Testis (tissue), 3 donors: ENCODE data around the gene PXDN. TPM values are rescaled to one million over a fixed set of nuclear protein-coding genes. Genes with fewer than 3 reads are reported as not detected.

Experiments
- DNase-seq: peaks from one replicate; pipeline ENCODE4 v3.0.0-alpha.2; 2019
- H3K27ac ChIP-seq, 2 donors: fragments of 200-600 bp; sonication (generic); one replicate each; pipeline ENCODE4 v1.5.1; 2019
- H3K27me3 ChIP-seq: fragments of 200-600 bp; sonication (generic); one replicate; pipeline ENCODE4 v1.5.1; 2019
- H3K36me3 ChIP-seq: fragments of 200-600 bp; sonication (generic); one replicate; pipeline ENCODE4 v1.5.1; 2017; ENCODE audit warnings: low read depth; ENCODE audit errors: missing control alignments
- H3K4me1 ChIP-seq: fragments of 200-600 bp; sonication (generic); one replicate; pipeline ENCODE4 v1.5.1; 2019
- H3K4me3 ChIP-seq, 2 donors: fragments of 200-600 bp; sonication (generic); one replicate each; pipeline ENCODE4 v1.5.1; 2017 to 2019
- H3K9me3 ChIP-seq: fragments of 200-600 bp; sonication (generic); one replicate; pipeline ENCODE4 v1.5.1; 2017
- POLR2A ChIP-seq: fragments of 450-650 bp; IDR thresholded peaks from one replicate; pipeline ENCODE4 v1.6.1; 2017; ENCODE audit warnings: antibody characterized with exemption, mild to moderate bottlenecking, moderate library complexity
- WGBS, 2 donors: methylation state at CpG; one replicate each; pipeline ENCODE4 v1.1.5; 2018; 5-methylcytosine and 5-hydroxymethylcytosine counted together
- intact Hi-C: fragments of 100-400 bp; cut with DNase I; formaldehyde crosslinking; loops from one replicate; pipeline ENCODE4 v1.15.1; 2023; ENCODE audit warnings: low total_unique reads
- polyA plus RNA-seq: library from polyadenylated mRNA; stranded (reverse); fragments of 350-450 nt; fragmentation: Illumina TruSeq; extraction: RNeasy Lipid Tissue Mini Kit (QIAGEN cat#74804); gene quantifications from one replicate; pipeline ENCODE4 v1.2.3, GENCODE V29; 2014; ENCODE audit warnings: low read depth, low replicate concordance; ENCODE audit not compliant: insufficient read depth
- total RNA-seq, 2 donors: library from RNA; depleted of rRNA; stranded (reverse); fragments of >200 nt; gene quantifications; one replicate each; pipeline ENCODE4 v1.2.3, GENCODE V29; 2016
- TF ChIP-seq, protein P1 (sequence below), 3 experiments: fragments of 450-650 bp in 2 of 3; fragments of 200-600 bp in 1 of 3; sonication (generic) in 1 of 3; IDR thresholded peaks; one replicate each; pipeline ENCODE4 v1.5.1; 2016 to 2019; ENCODE audit warnings: antibody characterized with exemption in 3 of 3, mild to moderate bottlenecking in 2 of 3, moderate library complexity in 1 of 3

The PXDN gene
- total and polyA plus RNA-seq, 3 donors from 2014 or later = 26.7 to 41.8 (median 33.8) TPM

DNA sequence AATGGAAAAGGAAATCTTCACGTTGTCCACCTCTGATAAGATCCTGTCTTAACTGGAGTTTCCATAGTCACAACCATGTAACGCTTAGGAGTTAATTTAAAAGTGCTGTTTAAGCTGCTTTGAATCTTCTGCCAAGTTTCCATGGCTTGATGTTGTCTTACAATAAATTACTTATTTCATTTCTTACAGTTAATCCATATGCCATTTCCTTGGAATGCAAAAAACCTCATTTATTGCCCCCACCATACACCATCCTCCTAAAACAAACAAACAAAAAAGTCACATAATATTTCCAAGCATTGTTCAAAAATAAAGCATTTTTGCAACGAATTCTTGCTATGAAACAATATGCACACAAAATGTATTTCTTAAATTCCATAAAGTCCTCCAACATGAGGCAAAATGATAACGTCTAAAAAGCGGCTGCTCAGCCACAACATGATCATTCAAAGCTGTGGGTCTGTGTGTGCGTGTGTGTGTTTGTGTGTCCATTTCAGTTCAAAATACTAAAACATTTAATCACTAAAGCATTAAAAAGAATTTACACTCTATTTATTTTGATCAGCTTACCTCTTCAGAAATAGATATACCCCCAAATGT is 46.8 kb upstream of the PXDN start:
- no peak for TF ChIP-seq POLR2A
- TF ChIP-seq, protein P1, sequence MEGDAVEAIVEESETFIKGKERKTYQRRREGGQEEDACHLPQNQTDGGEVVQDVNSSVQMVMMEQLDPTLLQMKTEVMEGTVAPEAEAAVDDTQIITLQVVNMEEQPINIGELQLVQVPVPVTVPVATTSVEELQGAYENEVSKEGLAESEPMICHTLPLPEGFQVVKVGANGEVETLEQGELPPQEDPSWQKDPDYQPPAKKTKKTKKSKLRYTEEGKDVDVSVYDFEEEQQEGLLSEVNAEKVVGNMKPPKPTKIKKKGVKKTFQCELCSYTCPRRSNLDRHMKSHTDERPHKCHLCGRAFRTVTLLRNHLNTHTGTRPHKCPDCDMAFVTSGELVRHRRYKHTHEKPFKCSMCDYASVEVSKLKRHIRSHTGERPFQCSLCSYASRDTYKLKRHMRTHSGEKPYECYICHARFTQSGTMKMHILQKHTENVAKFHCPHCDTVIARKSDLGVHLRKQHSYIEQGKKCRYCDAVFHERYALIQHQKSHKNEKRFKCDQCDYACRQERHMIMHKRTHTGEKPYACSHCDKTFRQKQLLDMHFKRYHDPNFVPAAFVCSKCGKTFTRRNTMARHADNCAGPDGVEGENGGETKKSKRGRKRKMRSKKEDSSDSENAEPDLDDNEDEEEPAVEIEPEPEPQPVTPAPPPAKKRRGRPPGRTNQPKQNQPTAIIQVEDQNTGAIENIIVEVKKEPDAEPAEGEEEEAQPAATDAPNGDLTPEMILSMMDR (IDR thresholded peaks at IDR 0.05) = no peak
- no peaks in the 10 kb centered on the region for H3K36me3 ChIP-seq
- H3K27ac ChIP-seq = no peak overlapping the region
- no peak overlapping the region for H3K4me3 ChIP-seq
- no peaks in the 10 kb centered on the region for H3K27me3 ChIP-seq
- H3K4me1 ChIP-seq = peaks cover 9% of the 10 kb centered on the region
- DNase-seq = no peak
- WGBS, 2 donors = 70 to 72% methylated on average over 6 of the region's 6 CpGs
- H3K9me3 ChIP-seq = no peaks in the 10 kb centered on the region
- intact Hi-C loops = no loop called here

DNA sequence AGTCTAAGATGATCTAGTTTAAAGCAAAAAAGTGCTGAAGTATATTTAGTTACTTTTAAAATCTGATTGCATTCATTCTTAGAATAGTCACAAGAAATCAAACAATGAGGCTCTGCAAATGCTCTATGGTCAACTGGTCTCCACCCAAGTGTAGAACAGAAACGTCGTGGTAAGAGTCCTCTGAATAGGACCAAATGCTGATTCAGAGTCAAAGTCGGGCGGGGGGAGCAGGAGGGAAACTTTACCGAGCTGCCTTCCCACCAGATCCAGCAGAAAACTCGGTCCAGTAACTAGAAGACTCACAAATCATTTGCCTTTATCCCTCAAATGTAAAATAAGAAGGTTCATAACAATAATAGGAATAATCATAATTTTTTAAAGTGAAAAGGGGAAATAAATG is 46.2 kb upstream of the PXDN start:
- Histone ChIP-seq H3K36me3 (no peaks in the 10 kb centered on the region), H3K27ac (no peak overlapping the region), H3K9me3 (no peaks in the 10 kb centered on the region), H3K4me3 (no peak overlapping the region), H3K4me1 (peaks cover 9% of the 10 kb centered on the region), H3K27me3 (no peaks in the 10 kb centered on the region)
- intact Hi-C loops = no loop called here
- no peak for DNase-seq
- 50 to 73% methylated on average over 6 of the region's 6 CpGs for WGBS, 2 donors
- no peak for TF ChIP-seq POLR2A
- TF ChIP-seq, protein P1 (IDR thresholded peaks at IDR 0.05) = no peak

- no peak for DNase-seq
- Histone ChIP-seq H3K4me1 (peaks cover 7% of the 10 kb centered on the region), H3K36me3 (no peaks in the 10 kb centered on the region), H3K27me3 (no peaks in the 10 kb centered on the region), H3K9me3 (no peaks in the 10 kb centered on the region), H3K4me3 (no peak overlapping the region), H3K27ac (no peak overlapping the region)
- WGBS, 2 donors = 93 to 95% methylated on average over 11 of the region's 11 CpGs
- intact Hi-C loops = no loop called here
- TF ChIP-seq, protein P1 (IDR thresholded peaks at IDR 0.05) = no peak
- TF ChIP-seq POLR2A = no peak
These were observed 45.3 kb upstream of the PXDN start for GRCh38 chr2:1789610-1790009.

- intact Hi-C loops = no loop called here
- no peaks in the 10 kb centered on the region for H3K27me3 ChIP-seq
- H3K36me3 ChIP-seq = no peaks in the 10 kb centered on the region
- no peak for DNase-seq
- no peaks in the 10 kb centered on the region for H3K4me1 ChIP-seq
- no peaks in the 10 kb centered on the region for H3K9me3 ChIP-seq
- H3K27ac ChIP-seq = no peak overlapping the region
- TF ChIP-seq POLR2A = no peak
- TF ChIP-seq, protein P1 (IDR thresholded peaks at IDR 0.05) = no peak
- no peak overlapping the region for H3K4me3 ChIP-seq
- 88 to 90% methylated on average over 18 of the region's 18 CpGs for WGBS, 2 donors
These were observed 44.2 kb upstream of the PXDN start for GRCh38 chr2:1788478-1788959.
